GM18909 (cell line): ENCODE results near the gene NTN1.
"Not testable (repeated sequence)": the region's sequence is repeated elsewhere in the genome, so short reads cannot be mapped to it uniquely, and the experiment has no call there.

ENCODE experiments used
- ATAC-seq: cut with Tn5 transposase; IDR thresholded peaks from one replicate; pipeline ENCODE4 v1.9.1; 2021; ENCODE audit warnings: mild to moderate bottlenecking; ENCODE audit not compliant: unreplicated experiment, poor library complexity

Gene NTN1

DNA sequence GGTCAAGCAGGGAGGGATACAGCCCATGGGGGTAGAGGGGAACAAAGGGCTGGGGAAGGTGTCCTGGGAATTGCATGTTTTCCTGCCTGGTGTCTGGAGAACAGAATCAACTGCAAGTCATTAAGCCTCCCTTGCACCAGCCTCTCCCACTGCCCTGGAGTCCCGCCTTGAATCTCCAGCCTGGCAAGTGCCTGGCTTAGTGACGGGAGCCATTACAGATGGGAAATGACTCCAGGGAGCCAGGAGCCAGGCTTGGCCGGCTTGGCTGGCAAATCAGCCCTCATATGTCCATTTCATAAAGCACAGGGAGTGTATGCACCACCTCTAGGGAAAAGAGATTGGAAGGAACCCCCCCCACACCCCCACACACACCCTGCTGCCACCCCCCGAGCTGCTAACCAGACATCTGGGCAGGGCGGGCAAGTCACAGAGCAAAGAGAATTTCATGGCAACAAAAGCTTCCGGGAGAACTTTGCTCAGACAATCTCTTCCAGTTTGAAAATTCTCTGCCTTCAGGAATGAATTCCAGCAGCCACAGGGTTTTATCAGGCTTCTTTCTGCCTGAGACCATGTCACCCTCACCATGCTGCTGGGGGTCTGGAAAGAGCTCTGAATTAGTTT lies 127.7 kb downstream of the NTN1 start:
- ATAC-seq: no peak

DNA sequence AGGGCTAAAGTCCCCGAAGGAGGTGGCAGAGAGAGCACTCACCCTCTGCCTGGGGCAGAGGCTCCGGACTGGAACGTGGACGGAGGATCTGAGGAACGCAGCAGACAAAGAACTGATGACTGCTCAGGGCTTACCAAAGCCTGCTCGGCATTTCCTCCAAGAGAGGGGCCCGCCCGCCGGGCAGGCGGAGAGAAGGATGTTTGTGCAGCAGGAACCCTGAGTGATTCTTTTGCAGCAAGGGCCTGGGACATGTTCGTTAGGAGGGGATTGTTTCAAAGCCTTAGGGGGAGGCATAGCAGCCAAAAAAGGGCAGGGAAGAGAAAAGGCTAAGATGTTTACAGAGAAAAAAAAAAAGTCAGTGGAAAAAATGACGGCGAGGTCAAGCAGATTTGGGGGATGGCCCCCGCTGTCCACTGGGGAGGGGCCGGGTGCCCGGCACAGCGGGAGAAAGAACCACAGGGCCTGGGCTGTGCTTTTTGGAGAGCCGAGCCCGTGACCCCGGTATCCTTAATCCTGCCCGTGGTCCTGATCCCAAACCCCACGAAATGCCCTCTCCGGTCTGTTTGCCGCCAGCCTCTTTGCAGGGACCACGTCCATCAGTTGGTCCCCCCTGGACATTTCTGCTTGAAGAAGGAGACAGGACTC lies 129.3 kb downstream of the NTN1 start:
- no peak for ATAC-seq

DNA sequence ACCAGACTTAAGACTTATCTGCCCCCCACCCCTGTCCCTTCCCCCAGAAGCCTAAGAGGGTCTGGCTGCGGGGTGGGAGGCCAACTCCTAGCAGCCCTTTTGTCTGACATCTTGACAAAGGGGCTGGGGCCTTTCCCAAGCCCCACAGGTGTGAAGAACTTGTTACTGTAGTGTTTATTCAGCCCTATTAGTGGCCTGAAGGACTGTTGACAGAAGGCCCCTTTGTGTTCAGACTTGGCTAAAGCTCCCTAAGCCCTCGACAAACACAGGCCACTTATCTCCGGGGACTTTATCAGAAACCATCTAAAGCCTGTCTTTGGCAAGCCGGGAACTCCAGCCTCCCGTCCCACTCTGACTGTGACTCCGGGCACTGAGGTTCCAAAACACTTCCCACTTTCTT lies 129.8 kb downstream of the NTN1 start:
- no peak for ATAC-seq

DNA sequence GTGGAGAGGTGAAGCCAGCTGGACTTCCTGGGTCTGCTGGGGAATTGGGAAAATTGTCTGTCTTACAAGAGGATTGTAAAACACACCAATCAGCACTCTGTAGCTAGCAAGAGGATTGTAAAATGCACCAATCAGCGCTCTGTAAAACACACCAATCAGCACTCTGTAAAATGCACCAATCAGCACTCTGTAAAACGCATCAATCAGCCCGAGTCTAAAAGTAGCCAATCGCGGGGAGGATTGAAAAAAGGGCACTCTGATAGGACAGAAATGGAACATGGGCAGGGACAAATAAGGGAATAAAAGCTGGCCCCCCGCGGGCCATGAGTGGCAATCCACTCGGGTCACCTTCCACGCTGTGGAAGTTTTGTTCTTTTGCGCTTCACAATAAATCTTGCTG lies 130.4 kb downstream of the NTN1 start:
- not testable (repeated sequence) for ATAC-seq

DNA sequence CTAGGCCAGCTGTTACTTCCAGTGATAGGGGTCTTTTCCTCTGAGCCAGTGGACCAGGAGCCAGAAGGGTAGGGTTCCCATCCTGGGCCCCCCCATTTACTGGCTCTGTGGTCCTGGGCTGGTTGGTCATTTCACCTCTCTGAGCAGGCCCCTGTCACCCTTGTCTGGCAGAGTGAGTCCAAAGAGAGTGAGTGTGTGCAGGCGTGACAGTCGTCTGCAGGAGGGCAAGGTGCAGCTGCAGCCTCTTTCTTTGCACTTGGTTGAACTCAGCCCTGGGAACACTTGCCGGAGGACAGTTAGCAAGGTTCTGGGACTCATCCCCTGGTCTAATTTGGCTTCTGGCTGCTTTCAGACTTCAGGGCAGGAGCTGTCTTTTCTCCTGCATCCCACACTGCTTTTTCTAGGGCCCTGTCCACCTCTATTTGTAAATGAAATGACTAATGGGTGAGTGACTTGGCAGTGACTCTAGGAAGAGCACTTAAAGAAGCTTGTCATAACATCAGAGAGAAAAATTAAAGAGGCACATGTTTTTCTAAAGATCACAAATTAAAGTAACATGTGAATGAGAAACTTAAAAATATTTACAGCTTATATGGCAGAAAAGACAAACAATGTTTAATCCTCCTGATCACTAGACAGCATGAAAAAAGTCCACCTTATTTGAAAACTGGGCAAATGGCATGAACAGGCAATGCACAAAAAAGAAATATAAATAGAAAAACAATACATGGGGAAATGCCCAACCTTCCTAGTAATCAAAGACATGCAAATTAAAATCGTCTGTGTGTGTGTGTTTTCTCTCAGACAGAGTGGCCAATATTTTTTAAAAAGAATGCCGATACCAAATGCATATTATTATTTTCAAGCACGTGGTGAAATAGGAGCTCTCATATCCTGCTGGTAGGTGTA lies 137.5 kb downstream of the NTN1 start:
- ATAC-seq: no peak

DNA sequence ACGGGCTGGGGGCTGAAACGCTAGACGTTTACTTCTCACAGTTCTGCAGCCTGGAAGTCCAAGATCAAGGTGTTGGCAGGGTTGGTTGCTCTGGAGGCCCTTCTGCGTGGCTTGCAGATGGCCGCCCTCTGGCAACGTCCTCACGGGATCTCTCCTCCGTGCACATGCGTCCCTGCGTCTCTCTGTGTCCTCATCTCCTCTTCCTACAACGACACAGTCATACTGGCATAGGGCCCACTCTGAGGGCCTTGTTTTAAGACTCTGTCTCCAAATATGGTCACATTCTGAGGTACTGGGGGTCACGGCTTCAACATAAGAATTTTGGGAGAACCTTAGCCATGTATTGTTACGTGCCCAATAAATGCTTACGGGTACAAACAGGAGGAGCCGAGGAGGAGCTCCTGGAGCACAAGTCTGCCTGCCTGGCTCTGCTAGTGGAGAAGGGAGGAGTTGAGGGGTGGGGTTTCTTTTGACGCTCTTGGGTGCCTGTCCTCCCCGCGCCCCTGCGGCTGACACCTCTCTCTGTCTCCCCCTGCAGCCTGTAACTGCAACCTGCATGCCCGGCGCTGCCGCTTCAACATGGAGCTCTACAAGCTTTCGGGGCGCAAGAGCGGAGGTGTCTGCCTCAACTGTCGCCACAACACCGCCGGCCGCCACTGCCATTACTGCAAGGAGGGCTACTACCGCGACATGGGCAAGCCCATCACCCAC lies 141.1 kb downstream of the NTN1 start:
- no peak for ATAC-seq

DNA sequence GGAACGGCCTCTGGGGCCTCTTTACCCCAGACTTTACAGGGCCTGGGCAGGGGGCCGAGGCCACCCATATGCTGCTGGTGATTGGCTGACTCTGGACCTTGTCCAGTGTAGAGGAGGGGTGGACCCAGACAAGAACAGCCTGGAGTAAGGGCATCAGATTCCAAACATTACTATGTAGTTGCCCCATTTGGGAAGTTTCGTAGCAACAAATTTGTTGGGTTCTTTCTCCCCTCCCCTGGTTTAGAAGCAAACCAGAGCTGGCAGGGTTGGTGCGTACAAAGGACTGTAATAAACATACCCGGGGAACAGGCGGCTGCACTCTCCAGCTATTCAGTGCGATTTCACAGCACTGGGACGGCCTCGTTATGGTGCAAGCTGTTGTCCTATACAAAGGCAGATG lies 145.5 kb downstream of the NTN1 start:
- no peak for ATAC-seq

DNA sequence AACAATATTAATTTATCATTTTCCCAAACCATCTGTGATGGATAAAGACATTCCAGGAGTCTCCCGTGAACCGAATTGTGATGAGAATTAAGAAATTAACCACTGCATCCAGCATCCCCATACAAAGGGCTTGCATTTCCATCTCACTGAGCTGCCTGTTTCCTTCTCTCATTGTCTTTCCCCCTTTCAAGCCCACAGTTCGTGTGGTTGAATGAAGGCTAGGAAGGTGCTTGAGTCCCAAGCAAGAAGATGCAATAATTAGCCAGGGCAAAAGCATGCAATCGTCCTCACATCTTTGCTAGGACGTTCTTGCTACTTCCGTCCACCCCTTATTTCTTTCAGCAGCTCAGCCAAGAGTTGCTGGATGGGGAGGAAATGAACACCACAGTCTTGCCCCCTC lies 146.1 kb downstream of the NTN1 start:
- no peak for ATAC-seq

DNA sequence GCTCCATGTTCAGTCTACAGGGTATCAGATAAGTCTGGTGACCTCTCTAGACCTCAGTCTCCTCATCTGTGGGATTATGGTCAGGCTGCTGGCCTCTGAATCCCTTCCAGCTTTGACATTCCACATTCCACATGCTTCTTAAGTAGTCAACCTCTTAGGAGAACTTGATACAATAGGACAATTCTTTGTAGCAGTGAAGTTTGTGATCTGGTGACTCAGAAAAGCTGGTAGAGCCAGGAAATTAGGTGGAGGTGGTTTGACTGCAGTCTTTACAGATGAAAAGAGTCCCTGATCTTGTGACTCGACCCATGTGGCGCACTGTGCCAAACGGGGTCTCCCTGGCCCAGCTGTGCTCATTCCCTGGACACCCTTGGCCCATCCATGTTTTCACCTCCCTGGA lies 147.8 kb downstream of the NTN1 start:
- no peak for ATAC-seq

DNA sequence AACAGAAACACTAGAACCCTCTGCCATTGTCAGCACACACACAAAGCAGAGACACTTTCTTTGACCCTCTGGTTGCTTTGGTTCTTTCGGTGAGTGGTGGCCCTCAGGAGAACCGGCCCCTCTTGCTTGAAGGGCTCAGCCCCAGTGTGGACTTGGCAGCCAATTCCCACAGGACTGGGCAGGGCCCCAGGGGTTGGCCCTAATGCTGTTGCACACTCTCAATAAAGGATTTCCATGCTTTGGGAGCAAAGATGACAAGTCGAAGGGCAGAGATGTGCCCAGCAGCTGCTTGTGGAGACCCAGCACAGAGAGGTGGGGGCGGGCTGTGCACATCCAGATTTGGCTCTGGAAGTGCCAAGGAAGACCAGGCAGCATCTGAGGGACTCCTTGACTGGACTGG lies 149.0 kb downstream of the NTN1 start:
- ATAC-seq: no peak

DNA sequence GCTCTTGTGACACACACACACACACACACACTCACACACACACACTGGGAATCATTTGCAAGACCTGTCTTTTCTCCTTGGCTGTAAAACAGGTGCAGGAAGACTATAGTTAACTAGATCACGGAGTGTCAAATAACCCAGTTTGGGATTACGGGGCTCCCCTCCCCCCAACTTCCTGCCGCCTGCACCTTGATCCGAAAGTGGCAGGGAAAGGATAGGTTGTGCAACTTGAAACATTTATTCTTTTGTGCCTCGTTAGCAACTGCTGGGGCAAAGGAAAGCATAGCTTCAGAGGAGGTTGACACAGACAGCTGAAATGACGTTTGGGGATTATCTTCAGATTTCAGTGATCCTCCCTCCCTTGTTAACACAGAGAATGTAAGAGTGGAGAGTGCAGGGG lies 149.5 kb downstream of the NTN1 start:
- ATAC-seq: no peak

DNA sequence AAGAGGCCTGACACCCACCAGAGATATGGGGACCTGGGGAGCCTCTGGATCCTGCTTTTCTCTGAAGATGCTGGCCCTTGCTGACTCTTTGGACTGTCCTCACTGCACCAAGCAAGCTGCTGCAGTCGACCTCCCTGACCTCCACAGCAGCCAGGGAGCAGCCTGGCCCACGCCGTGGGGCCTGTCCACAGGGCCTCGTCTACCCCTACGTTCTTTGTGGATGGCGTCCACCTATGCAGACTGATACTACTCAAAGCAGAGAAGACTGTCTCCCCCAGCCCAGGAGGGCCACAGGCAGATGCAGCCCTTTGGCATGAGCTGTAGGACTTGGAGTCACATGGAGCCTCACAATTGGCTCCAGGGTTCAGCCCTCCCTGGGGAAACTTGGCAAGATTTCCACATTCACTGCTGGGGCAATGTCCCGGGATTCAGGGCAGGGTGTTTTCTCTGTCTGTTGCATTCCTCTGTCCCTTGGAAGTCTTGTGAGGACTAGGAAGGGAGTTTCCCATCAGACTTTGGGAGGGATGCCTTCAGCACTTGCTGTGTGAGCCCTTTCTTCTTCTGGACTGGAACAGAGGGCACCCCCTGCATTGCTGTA lies 152.2 kb downstream of the NTN1 start:
- ATAC-seq: no peak

DNA sequence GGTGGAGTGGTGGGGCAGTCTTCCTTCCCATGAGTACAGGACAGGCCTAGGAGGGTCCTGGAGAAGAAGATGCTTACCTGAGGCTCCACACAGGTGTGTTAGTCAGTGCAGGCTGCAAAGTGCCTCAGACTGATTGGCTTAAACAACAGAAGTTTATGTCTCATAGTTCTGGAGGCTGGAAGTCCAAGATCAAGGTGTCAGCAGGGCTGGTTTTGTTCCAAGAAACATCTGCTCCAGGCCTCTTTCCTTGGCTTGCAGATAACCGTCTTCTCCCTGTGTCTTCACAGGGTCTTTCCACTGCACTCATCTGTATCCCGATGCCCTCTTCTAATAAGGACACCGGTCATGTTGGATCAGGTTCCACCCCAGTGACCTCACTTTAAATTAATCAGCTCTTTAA lies 153.0 kb downstream of the NTN1 start:
- ATAC-seq: no peak

DNA sequence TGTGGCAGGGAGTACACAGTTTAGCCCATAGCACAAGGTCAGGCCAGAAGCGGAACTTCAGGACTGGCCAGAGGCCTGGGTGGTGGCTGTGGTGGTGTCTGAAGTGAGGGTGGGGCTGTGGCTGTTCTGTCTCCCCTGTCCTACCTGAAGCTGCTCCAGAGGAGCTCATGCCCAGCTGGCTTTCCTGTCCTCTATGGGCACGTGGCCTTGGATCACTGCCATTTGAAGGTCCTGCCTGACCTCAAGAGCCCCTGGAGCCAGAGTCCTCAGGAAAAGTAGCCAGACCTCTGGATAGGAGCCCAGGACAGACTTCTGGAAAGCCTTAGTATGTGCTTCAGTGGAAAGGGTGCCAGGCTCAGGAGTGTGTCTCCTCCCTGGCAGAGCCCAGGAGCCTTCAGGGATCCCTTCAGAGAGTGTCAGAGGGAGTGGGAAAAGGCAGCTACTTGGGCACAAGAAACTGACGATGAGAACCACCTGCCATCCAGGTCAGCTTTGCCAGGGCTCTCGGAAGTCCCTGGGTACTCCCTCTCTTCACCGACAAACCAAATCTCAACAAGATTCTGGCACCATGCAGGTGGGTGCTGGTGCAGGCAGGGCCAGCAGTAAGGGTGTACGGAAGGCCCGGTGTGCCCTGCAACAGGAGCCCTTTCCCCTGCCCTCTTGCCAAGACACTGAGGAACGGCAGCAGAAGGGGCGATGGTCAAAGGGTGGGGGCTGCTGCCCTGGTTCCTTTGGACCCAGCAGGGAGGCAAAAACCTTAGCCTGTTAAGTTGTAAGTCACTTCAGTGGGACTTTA lies 153.7 kb downstream of the NTN1 start:
- no peak for ATAC-seq

DNA sequence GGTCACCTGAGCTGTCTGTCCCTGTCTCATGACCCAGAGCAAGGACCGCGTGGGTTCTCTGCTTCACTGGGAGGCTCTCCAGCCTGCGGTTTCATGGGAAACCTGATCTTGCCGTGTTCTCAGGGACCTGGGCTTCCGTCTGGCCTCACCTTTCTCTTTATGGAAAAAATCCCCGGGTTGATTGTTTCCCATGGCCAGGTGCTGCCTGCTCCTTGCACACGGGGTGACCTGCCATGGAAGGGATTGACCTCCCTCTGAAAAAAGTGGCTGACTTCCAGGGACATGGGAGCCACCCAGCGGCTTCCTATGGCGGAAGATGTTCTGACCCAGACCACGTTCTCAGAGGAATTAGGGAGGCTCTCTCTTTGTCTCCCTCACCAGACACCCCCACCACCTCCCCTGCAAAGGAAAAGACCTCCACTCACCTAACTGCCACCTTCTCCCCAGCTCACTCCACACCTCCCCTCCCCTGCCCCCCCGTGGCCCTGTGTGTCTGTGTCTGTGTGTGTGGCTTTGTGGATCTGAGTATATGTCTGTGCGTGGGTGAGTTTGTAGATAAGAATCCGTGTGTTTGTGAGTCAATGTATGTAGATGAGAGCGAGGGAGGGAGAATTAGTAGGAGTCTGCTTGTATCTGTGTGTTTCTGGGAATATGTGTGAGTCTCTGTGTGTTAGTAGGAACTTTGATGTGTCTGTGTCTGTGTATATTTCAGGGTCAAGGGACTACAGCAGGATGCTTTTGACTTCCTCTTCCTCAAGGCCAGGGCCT lies 154.6 kb downstream of the NTN1 start:
- no peak for ATAC-seq

DNA sequence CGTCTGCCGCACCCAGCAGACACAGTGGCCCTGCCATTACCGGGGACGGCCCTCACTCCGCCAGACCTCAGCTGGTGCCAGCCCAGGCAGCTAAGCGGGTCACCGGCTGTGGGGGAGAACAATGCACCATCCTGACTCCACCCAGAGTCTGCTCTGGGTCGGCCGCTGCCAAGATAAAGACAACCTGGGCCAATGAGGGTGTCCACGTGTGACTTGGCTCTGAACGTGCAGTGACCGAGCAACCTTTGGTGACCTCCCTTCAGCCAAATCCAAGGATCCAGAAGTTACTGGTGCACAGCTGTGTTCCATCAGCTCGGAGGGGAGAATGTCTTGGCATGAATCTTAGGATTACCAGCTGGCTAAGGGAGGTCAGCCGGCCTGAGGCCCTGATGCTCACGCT lies 155.9 kb downstream of the NTN1 start:
- ATAC-seq: no peak

DNA sequence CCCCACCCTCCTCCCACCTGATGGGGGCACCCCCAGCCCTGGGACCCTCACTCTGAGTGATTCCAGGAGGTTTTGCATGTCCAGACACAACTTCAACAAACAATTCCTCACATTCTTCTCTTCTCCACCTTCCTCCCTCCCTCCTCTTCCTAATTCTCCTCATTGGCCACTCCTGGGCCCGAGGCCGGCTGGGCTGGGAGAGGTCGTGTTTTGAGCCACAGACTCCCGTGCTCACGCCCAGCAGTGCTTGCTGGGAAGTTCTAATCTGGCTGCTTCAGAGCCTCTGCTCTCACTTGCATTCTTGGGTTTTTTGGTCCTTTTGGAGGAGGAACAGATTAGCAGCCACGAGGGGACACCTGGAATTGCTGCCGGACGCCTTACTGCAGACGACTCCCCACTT lies 157.0 kb downstream of the NTN1 start:
- ATAC-seq: no peak

DNA sequence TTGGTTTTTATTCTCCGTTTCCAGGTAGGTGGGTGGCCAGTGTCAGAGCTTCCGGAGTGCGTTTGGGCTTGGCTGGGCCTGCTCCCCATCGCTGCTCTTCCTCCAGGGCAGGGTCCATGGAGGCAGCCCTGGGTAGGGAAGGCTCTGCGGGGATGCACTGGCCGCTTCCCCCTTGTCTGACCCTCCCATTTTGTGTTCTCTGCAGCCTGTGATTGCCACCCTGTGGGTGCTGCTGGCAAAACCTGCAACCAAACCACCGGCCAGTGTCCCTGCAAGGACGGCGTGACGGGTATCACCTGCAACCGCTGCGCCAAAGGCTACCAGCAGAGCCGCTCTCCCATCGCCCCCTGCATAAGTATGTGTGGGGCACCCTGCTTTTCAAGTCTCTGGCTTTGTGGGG lies 158.3 kb downstream of the NTN1 start:
- ATAC-seq: no peak

DNA sequence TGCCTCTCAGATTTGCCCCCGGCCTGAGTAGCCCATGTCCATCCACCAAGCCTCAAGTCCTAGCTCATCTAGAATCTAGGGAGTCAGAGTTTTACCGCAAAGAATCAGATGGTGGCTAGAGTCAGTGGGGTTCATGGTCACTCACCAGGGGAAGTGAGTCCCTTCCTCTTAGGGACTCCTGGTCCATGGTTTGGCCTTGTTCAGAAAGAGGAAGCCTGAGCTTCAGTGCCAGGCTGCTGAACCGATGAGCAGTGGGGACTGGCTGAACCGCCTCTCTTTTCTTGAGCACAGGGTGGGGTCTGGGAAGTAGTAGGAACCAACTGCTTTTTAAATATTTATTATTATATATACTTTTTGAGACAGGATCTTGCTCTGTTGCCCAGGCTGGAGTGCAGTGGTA lies 160.3 kb downstream of the NTN1 start:
- ATAC-seq: no peak
